ENCODE results near the gene RTL10. TPM values are rescaled to one million over a fixed set of nuclear protein-coding genes. Genes with fewer than 3 reads are reported as not detected.
"Not testable (repeated sequence)": the region's sequence is repeated elsewhere in the genome, so short reads cannot be mapped to it uniquely, and the experiment has no call there.

Gene RTL10
- total and polyA plus RNA-seq, 2 of the 8 experiments (the other 6 are each of a cell fraction or from before 2014, with no cell fraction given): 11.5 to 18.8 TPM

DNA sequence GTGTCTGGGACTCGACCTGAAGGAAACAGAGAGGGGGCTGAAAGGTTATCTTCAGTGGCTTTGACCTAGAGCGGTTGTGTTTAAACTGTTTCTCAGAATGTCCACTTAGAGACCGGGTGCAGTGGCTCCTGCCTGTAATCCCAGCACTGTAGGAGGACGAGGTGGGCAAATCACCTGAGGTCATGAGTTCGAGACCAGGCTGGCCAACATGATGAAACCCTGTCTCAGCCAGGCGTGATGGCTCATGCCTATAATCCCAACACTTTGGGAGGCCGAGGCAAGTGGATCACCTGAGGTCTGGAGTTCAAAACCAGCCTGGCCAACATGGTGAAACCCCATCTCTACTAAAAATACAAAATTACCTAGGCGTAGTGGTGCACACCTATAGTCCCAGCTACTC is 28.8 kb upstream of the RTL10 start:
- H4K20me1 ChIP-seq (replicated peaks in 1 of 2; ENCODE audit: control insufficient read depth in 1 of 2, insufficient read depth in 2 of 2, low read length in 2 of 2); H3K14ac ChIP-seq (ENCODE audit: insufficient read length); H3K9ac ChIP-seq (replicated peaks in 1 of 4; ENCODE audit: extremely low read depth in 1 of 4, low read depth in 3 of 4, low read length in 3 of 4); H3K4ac ChIP-seq (replicated peaks; ENCODE audit: insufficient read length, low read depth, low read length); H3K4me2 ChIP-seq (ENCODE audit: insufficient read depth in 1 of 2, low read depth in 2 of 2, low read length in 2 of 2); H2BK20ac ChIP-seq (ENCODE audit: low read length); H4K91ac ChIP-seq (replicated peaks; ENCODE audit: insufficient read length, low read length); H3K23me2 ChIP-seq (ENCODE audit: low read depth, low read length); H2BK120ac ChIP-seq (replicated peaks; ENCODE audit: low read depth, low read length); FAIRE-seq; H3K56ac ChIP-seq (replicated peaks; ENCODE audit: insufficient read length, low read depth, low read length); DNase-seq (ENCODE audit: low read depth in 1 of 2, low spot score in 2 of 2); H3K36me3 ChIP-seq (ENCODE audit: control insufficient read depth in 2 of 4, insufficient read depth in 4 of 4, low read length in 3 of 4); H3K9me3 ChIP-seq (ENCODE audit: insufficient read depth in 2 of 2, low read depth in 1 of 2, low read length in 1 of 2); H3K27me3 ChIP-seq (replicated peaks in 1 of 4; ENCODE audit: control insufficient read depth in 3 of 4, extremely low read depth in 1 of 4, insufficient read depth in 3 of 4, low read length in 3 of 4); POLR2A ChIA-PET (ENCODE audit: partially characterized antibody); H3K18ac ChIP-seq (ENCODE audit: extremely low read depth, low read length); H4K5ac ChIP-seq (ENCODE audit: insufficient read length, low read depth, low read length); H4K8ac ChIP-seq (ENCODE audit: extremely low read depth, insufficient read depth, low read length); H3K79me1 ChIP-seq (ENCODE audit: low read depth, low read length); H3K23ac ChIP-seq (ENCODE audit: insufficient read length); H2BK15ac ChIP-seq (ENCODE audit: low read length); H3K79me2 ChIP-seq (ENCODE audit: control insufficient read depth in 1 of 2, insufficient read depth in 2 of 2, low read length in 2 of 2); H3K27ac ChIP-seq (ENCODE audit: low read depth, low read length); H2AFZ ChIP-seq (ENCODE audit: low read length); H3K4me3 ChIP-seq (ENCODE audit: extremely low read depth in 1 of 4, insufficient read depth in 2 of 4, low read depth in 3 of 4, low read length in 4 of 4); H2AK5ac ChIP-seq (ENCODE audit: low read depth, low read length): not testable (repeated sequence)
- Histone ChIP-seq H2BK12ac (ENCODE audit: low read depth, low read length) (peak overlapping the region; percentile 84), H3K4me1 (replicated peaks in 1 of 4; ENCODE audit: control insufficient read depth in 3 of 4, insufficient read depth in 4 of 4, low read length in 3 of 4) (peaks cover 11 to 26% (median 20%) of the 10 kb centered on the region in 4 experiments), H2BK5ac (ENCODE audit: low read depth, low read length) (0 out of 2 replicates have a peak overlapping the region, but pooled peaks have one; percentile 99)
- 85% methylated on average over 8 of the region's 8 CpGs; no CpG with 5 or more reads in 1 of the 2 experiments for WGBS, 2 experiments (ENCODE audit: extremely low coverage in 1 of 2, insufficient coverage in 1 of 2, insufficient read length in 1 of 2, insufficient replicate concordance in 2 of 2, low coverage in 1 of 2, low lambda C conversion rate in 2 of 2, missing lambda C conversion rate in 1 of 2)
- CTCF ChIA-PET (ENCODE audit: partially characterized antibody): interaction anchor here (1.5 to 3.5 kb wide), 2 partner anchors 14 to 29 kb away, joined by 6 to 10 read pairs; no protein-coding TSS in a partner anchor
